D721Med (cell line): ENCODE results near the gene ZNF629.
A peak's percentile ranks its signal among the peaks of the same experiment; 100 is the strongest.
"Not testable (repeated sequence)": the region's sequence is repeated elsewhere in the genome, so short reads cannot be mapped to it uniquely, and the experiment has no call there.

ENCODE experiments used
- DNase-seq: peaks from one replicate; pipeline ENCODE4 v3.0.0; 2011; ENCODE audit warnings: low spot score; ENCODE audit not compliant: insufficient read length
- FAIRE-seq: peaks from 2 replicates; lab custom pipeline; 2011; peaks lifted over from hg19 to GRCh38; lab: Jason Lieb, UNC
- TF ChIP-seq, protein P1 (sequence below): IDR thresholded peaks from 2 replicates; pipeline ENCODE4 v1.5.1; 2012; ENCODE audit warnings: mild to moderate bottlenecking, control low read depth; ENCODE audit not compliant: insufficient read depth; ENCODE audit errors: missing control alignments

ZNF629 gene

GRCh38 chr16:30816769-30817168 is 29.8 kb upstream of the ZNF629 start:
- FAIRE-seq = no peak
- TF ChIP-seq, protein P1, sequence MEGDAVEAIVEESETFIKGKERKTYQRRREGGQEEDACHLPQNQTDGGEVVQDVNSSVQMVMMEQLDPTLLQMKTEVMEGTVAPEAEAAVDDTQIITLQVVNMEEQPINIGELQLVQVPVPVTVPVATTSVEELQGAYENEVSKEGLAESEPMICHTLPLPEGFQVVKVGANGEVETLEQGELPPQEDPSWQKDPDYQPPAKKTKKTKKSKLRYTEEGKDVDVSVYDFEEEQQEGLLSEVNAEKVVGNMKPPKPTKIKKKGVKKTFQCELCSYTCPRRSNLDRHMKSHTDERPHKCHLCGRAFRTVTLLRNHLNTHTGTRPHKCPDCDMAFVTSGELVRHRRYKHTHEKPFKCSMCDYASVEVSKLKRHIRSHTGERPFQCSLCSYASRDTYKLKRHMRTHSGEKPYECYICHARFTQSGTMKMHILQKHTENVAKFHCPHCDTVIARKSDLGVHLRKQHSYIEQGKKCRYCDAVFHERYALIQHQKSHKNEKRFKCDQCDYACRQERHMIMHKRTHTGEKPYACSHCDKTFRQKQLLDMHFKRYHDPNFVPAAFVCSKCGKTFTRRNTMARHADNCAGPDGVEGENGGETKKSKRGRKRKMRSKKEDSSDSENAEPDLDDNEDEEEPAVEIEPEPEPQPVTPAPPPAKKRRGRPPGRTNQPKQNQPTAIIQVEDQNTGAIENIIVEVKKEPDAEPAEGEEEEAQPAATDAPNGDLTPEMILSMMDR = no peak
- no peak for DNase-seq

GRCh38 chr16:30813821-30814189 is 26.8 kb upstream of the ZNF629 start:
- TF ChIP-seq, protein P1 = no peak
- DNase-seq (no peak), FAIRE-seq (no peak)

- not testable (repeated sequence) for FAIRE-seq, DNase-seq
Measured at GRCh38 chr16:30809675-30810074, 22.7 kb upstream of the ZNF629 start.

DNA sequence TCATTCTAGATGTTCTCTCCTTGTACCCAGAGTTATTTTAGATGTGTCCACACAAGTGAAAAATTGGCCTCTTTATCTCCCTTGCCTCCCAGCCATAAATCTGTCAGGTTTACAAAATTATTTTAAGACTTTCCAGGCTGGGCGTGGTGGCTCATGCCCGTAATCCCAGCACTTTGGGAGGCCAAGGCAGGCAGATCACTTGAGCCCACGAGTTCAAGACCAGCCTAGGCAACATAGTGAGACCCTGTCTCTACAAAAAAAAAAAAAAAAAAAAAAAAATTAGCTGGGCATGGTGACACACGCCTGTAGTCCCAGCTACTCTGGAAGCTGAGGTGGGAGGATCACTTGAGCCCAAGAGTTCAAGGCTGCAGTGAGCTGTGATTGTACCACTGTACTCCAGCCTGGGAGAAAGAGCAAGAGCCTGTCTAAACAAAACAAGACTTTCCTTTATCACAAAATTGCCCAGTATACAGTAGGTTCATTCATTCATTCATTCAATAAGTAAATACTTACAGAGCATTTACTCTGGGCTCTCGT is 22.0 kb upstream of the ZNF629 start:
- not testable (repeated sequence) for FAIRE-seq, DNase-seq

- TF ChIP-seq, protein P1 = no peak
- FAIRE-seq = no peak
- no peak for DNase-seq
Measured at GRCh38 chr16:30808146-30808545, 21.1 kb upstream of the ZNF629 start.

- DNase-seq = peak; percentile 81
- no peak for FAIRE-seq
- TF ChIP-seq, protein P1 = no peak
Measured at GRCh38 chr16:30805370-30806169, 18.6 kb upstream of the ZNF629 start.

DNA sequence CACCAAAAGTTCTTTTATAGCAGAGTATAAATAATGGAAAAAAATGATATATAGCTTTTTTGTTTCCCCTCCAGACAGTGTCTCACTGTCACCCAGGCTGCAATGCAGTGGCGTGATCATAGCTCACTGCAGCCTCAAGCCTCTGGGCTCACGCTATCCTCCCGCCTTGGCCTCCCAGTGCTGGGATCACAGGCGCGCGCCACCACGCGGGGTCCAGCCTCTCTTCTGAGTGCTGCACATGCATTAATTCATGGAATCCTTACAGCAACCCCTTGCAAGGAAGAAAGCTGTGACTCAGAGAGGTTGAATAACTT is 18.0 kb upstream of the ZNF629 start:
- TF ChIP-seq, protein P1 = no peak
- FAIRE-seq (no peak), DNase-seq (no peak)

GRCh38 chr16:30802936-30803335 is 15.9 kb upstream of the ZNF629 start:
- TF ChIP-seq, protein P1 = no peak
- no peak for DNase-seq
- FAIRE-seq = no peak
